T-helper 1 cell treated with Interleukin-12 subunit alpha and Interleukin-12 subunit beta and Interleukin-4 antibody, amounts not matched to agents 30 ng/mL and 1 ng/mL, for 36 hours (primary cell): ENCODE measurements around the gene ECT2. TPM values are rescaled to one million over a fixed set of nuclear protein-coding genes. Genes with fewer than 3 reads are reported as not detected.
"Not testable (repeated sequence)": the region's sequence is repeated elsewhere in the genome, so short reads cannot be mapped to it uniquely, and the experiment has no call there.

Experiments used
- intact Hi-C: fragments of 100-400 bp; cut with micrococcal nuclease; formaldehyde crosslinking; loops from one replicate; pipeline ENCODE4 v1.15.1; 2024
- total RNA-seq: library from RNA; stranded (reverse); gene quantifications from 2 replicates; pipeline ENCODE4 v1.2.3, GENCODE V29; 2022

The ECT2 gene
- 43.6 and 49.7 TPM in 2 replicates for total RNA-seq

- intact Hi-C loops: loop anchor here (1.0 to 5.0 kb wide), 15 partner anchors 9 to 1880 kb away; partner anchors contain the start of genes EIF5A2, FNDC3B, NCEH1 and RPL22L1
Observed at GRCh38 chr3:172750368-172751174, at the start of gene ECT2. Gene ECT2, plus strand, starts transcription at chr3:172750726. Its CDS starts 3,805 bp downstream, at chr3:172754531.

DNA sequence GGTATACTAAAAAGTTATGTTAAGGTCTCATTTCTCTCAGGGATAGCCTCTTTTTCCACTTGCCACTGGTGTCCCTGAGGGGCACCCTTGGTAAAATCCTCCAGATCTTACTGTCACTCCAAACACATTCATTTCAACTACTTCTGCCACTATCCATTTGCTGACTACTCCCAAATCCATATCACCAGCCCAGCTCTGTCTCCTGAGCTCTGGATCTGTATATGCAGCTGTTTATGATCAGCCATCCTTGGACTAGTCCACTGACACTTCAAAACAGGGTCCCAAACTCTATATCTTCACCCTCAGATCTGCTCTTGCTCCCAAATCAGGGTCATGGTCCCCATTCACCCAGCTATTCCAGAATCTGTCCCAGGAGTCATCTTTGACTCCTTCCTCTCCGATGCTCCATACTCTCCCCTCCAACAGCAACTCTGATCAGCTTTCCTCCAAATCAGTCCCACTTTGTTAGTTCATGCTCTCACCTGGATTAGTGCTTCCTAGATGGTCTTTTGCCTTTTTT is 49.5 kb upstream of the ECT2 start:
- intact Hi-C loops: no loop called here

DNA sequence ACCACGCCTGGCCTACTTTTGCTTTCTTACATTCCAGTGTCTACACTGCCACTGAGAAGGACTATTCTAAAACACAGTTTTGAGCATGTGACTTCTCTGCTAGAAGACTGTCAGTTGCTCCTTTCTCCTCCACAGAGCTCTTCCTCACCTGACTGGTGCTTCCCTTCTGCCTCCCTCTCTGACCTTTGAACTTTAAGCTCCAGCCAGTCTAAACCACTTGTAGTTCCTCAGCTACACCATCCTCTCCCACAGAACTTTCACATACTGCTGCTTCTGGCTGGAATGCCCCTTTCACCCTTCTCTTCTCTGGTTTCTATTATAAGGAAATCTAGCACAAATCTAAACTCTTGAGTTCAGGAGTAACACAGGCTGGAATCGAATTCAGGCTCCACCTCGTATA is 48.8 kb upstream of the ECT2 start:
- intact Hi-C loops: no loop called here

- intact Hi-C loops: no loop called here
Observed at GRCh38 chr3:172702256-172702655, 48.3 kb upstream of the ECT2 start.

DNA sequence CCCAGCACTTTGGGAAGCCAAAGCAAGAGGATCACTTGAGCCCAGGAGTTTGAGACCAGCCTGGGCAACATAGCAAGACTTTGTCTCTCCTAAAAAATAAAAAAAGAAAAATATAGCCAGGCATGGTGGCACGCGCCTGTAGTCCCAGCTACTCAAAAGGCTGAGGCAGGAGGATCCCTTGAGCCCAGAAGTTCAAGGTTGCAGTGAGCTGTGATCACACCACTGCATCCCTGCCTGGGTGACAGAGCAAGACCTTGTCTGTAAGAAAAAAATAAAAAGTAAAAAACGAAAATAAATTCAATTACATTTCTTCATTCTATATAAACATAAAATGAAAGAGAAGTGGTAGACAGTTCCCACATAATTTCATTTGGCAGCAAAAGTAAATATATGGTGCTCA is 47.8 kb upstream of the ECT2 start:
- intact Hi-C loops: not testable (repeated sequence)

DNA sequence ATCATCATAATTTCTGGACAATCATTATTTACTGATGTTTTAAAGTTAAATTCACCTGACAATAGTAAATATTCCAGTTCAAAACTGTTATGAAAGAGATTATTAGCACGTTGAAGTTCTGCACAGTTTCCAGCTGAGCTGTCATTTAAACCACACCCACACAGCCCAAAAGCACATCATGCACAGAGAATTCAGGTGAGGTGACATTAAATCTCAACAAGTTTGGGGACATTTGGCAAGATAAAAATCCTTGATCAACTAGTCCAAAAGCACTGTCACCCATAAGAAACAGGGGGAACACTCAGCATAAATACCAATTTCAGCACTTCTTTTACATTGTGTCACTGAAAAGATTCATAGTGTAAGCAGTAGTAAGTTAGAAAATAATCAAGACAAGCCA is 46.5 kb upstream of the ECT2 start:
- intact Hi-C loops: no loop called here

DNA sequence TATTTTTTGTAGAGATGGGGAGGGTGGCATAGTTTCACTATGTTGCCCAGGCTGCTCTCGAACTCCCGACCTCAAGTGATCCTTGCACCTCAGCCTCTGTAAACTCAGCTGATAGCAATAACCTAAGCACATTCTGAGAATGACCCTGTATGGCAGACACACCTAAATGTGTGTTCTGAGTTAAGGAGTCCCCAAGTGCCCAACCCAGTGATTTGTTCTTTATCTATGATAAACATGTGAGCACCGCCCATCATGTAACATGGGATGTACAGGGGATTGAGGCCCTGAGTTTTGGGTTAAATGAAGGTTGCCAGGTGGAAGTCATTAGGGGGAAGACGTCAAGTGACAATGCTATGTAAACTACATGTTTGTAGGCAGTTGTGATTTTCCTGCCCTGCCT is 45.4 kb upstream of the ECT2 start:
- intact Hi-C loops: no loop called here

GRCh38 chr3:172707030-172707429 is 43.5 kb upstream of the ECT2 start:
- intact Hi-C loops: no loop called here

DNA sequence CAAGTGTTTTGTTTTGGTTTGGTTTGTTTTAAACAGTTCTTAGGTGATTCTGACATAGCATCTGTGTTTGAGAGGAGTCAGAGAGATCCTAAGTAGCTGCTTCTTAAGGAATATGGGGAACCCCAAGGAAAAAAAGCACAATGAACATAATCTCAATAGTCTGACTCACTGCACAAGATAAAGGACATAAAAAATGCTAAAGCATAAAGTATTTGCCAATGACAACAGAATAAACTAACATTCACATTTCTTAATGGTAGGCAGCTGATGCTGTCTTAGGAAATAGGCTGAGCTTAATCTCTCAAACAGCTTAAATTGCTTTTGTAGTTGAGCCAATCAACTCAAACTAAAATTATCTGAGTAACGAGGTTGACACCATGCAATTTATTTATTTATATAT is 42.6 kb upstream of the ECT2 start:
- intact Hi-C loops: no loop called here

GRCh38 chr3:172708921-172709773 is 41.4 kb upstream of the ECT2 start:
- intact Hi-C loops: no loop called here

- intact Hi-C loops: loop anchor here (2.0 kb wide), 2 partner anchors 17 to 603 kb away; no protein-coding TSS in a partner anchor
Observed at GRCh38 chr3:172709774-172710663, 40.5 kb upstream of the ECT2 start.

- intact Hi-C loops: loop anchor here (1.0 to 2.0 kb wide), 4 partner anchors 18 to 604 kb away; partner anchors contain the start of gene ECT2
Observed at GRCh38 chr3:172710664-172711453, 39.7 kb upstream of the ECT2 start, which contains the start of gene NCEH1. Gene NCEH1, minus strand, starts transcription at chr3:172711067. Its CDS starts 83 bp downstream, at chr3:172710984.

GRCh38 chr3:172711454-172711795 is 39.1 kb upstream of the ECT2 start:
- intact Hi-C loops: loop anchor here (1.0 to 2.0 kb wide), 4 partner anchors 19 to 605 kb away; partner anchors contain the start of gene ECT2

- intact Hi-C loops: no loop called here
Observed at GRCh38 chr3:172713316-172713715, 37.2 kb upstream of the ECT2 start.

DNA sequence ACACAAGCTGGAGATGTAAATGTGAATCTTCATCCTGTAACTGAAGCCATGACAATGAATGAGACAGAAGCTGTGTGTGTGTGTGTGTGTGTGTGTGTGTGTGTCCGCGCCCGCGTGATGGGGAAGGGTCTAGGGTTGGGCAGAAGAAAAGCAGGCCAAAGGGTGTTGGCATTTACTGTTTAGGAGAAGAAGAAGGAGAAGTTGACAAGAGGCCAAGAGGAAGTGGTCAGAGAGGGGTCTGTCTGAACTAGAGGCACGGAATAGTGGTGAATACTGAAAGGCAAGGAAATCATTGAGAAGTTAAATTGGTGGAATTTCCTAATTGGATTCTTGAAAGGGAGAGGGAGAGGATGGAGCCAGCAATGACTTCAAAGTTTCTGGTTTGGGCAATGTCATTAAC is 34.0 kb upstream of the ECT2 start:
- intact Hi-C loops: no loop called here

DNA sequence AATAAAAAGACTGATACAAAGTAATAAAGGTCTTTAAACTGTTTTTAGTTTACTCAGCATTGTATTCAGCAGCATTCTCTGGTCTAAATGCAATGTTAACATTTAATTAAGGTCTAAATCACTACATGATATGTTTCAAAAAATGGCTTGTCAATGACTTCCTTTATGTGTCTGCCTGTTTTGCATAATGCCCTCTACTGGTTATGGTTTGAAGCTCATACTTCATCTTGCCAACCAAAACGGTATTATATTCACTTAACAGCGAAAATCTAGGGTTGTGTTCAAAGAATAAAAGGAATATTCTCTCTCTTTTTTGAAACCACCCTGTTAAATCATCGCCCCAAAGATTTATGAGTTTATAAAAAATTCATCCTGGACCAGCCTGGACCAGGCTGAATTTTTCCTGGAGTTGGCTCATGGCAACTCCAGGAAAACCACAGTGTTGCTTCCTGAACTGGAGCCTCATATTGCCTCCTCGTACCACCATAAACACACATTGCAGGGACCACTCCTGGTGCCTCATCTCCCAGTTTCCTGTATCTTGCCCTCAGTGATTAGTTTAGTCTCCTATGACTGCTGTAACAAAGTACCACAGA is 32.9 kb upstream of the ECT2 start:
- intact Hi-C loops: no loop called here

DNA sequence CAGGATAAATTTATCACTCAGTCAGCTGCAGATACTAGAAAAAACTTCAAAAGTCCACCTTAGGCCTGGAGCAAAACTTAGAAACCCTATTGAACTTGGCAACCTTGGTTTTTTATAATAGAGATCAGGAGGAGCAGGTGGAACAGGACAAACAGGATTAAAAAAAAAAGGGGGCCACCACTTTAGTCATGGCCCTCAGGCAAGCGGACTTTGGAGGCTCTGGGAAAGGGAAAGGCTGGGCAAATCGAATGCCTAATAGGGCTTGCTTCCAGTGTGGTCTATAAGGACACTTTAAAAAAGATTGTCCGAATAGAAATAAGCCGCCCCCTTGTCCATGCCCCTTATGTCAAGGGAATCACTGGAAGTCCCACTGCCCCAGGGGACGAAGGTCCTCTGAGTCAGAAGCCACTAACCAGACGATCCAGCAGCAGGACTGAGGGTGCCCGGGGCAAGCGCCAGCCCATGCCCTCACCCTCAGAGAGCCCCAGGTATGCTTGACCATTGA is 27.9 kb upstream of the ECT2 start:
- intact Hi-C loops: not testable (repeated sequence)

GRCh38 chr3:172726380-172726779 is 24.1 kb upstream of the ECT2 start:
- intact Hi-C loops: no loop called here

DNA sequence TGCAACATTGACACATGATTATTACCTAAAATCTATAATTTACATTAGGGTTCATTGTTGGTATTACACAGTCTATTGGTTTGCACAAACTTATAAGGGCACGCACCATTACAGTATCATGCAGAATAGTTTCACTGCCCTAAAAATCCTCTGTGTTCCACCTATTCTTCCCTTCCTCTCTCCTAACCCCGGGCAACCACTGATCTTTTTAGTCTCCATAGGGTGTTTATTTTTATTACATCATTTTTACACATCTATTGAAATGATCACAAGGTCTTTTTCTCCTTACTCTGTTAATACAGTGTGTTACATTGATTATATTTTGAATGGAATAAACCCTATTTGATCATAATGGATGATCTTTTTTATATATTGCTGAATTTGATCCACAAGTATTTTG is 15.5 kb upstream of the ECT2 start:
- intact Hi-C loops: no loop called here
